Stimulated activated CD4-positive, alpha-beta T cell treated with anti-CD3 and anti-CD28 coated beads, Interleukin-1b, Interleukin-23, amount 100 ng/mL, for 24 hours (primary cell): ENCODE data around the gene NUP188.

Experiments
- DNase-seq, 4 experiments: peaks; one replicate each; pipeline ENCODE4 v3.0.0-alpha.2; 2020; ENCODE audit warnings: low read depth in 4 of 4, low spot score in 1 of 4

The NUP188 gene

DNA sequence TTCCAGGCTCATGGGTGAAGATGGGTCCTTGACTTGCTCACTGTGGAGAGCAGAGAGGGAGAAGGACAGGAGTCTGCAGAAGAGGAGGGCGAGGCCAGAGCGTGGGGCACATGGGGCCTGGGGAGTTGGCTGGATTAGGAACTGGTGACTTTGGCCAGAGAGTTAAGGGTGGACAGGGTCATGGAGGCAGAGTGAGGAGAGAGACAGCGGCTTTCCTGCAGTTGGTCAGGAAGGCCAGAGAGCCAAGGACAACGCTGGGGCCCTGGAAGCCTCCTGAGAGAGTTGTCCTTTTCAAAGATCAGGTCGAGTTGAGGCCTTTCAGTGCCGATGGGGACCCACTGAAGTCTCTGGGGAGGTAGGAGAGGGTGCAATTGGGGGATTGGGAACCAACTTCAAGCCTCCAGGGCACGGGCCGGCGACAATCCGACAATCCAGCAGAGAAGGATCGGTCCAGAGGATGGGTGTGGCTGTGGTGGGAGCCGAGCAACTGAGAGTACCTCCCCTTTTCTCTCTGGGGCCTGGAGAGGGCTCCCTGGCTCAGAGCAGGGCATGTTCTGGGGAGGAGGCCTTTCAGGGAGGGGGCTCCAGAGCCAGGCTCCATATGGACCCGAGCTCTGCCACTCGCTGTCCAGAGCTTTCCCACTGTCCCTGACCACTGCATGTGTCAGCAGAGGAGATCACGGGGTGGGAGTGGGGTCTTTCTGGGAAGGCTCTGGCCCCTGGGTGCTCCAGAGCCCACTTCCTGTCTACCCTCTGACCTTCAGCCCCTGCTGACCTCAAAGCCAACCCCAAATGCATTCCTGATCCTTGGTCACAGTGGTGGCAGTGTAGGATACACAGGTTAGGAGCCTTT lies 34.2 kb upstream of the NUP188 start:
- DNase-seq = no peak

DNA sequence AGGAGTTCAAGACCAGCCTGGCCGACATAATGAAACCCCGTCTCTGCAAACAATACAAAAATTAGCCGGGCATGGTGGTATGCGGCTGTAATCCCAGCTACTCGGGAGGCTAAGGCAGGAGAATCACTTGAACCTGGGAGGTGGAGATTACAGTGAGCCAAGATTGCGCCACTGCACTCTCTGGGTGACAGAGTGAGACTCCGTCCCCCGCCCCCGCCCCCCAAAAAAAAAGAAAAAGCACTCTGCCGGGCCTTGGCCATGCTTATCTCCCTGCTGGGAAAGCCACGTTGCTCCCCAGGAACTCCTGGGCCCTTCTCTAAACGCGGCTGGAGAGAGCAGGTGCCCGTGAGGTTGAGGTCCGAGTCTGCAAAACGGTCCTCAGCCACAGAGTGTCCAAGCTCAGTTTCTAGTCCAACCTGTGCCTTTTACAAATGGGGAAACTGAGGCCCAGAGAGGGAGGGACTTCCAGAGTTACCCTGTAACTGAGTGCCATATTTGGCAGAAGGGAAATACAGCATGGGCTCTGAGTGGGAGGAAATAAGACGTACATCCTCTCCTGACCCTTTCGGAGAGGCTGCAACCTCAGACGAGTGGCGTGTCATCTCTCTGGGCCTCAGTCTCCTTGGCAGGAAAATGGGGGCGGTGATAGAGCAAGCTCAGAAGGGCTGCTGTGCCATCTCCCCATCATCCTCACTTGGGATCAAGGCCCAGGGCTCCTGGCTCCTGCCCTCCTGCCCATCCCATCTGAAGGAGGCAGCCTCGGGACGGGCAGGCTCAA lies 33.3 kb upstream of the NUP188 start:
- no peak for DNase-seq

DNA sequence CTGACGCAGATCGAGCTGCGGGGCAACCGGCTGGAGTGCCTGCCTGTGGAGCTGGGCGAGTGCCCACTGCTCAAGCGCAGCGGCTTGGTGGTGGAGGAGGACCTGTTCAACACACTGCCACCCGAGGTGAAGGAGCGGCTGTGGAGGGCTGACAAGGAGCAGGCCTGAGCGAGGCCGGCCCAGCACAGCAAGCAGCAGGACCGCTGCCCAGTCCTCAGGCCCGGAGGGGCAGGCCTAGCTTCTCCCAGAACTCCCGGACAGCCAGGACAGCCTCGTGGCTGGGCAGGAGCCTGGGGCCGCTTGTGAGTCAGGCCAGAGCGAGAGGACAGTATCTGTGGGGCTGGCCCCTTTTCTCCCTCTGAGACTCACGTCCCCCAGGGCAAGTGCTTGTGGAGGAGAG lies 31.3 kb upstream of the NUP188 start:
- no peak for DNase-seq

DNA sequence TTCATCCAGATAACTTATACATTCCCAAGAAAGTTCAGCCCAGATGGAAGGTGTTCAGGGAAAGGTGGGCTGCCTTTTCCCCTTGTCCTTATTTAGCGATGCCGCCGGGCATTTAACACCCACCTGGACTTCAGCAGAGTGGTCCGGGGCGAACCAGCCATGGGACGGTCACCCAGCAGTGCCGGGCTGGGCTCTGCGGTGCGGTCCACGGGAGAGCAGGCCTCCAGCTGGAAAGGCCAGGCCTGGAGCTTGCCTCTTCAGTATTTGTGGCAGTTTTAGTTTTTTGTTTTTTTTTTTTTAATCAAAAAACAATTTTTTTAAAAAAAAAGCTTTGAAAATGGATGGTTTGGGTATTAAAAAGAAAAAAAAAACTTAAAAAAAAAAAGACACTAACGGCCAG lies 30.8 kb upstream of the NUP188 start:
- no peak for DNase-seq

- no peak for DNase-seq
These were observed 30.2 kb upstream of the NUP188 start for GRCh38 chr9:128917151-128917849.

- no peak for DNase-seq
These were observed 28.6 kb upstream of the NUP188 start for GRCh38 chr9:128918921-128919320.

GRCh38 chr9:128919402-128920089 lies 28.0 kb upstream of the NUP188 start:
- no peak for DNase-seq

DNA sequence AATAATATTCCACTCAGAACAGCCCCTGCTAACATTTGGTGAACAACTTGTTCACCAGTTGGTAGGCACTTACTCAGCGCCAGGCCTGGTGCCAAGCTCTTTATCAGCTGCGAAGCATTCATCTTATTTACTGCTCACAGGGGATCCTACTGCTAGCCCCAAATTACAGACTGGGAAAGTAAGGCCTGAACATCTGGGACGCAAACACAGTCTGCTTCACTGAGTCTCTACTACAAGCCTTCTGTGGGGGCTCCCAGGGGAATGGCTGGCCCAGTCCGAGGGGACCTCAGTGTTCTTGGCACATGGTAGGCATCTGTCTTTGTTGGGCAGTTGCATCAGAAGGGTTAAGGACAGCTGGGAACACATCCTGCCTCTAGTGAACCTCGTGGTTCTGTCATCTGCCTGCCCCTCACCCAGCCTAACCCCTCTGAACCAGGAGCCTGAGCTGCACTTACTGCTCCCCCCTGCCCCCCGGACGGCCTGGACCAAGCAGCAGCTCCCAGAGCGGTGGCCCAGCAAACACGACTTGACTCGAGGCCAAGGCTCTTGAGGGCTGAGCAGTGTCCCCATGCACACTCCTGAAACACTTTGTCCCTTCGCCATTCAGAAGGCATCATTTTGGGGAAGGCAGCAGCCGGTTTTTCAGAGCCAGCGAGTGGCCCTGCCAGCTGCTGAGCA lies 27.0 kb upstream of the NUP188 start, which contains the start of gene PHYHD1:
PHYHD1 (plus strand) TSS at position 602 of the 678 bp plus-strand sequence. CDS start 1,342 bp downstream, outside the sequence.
- no peak for DNase-seq

DNA sequence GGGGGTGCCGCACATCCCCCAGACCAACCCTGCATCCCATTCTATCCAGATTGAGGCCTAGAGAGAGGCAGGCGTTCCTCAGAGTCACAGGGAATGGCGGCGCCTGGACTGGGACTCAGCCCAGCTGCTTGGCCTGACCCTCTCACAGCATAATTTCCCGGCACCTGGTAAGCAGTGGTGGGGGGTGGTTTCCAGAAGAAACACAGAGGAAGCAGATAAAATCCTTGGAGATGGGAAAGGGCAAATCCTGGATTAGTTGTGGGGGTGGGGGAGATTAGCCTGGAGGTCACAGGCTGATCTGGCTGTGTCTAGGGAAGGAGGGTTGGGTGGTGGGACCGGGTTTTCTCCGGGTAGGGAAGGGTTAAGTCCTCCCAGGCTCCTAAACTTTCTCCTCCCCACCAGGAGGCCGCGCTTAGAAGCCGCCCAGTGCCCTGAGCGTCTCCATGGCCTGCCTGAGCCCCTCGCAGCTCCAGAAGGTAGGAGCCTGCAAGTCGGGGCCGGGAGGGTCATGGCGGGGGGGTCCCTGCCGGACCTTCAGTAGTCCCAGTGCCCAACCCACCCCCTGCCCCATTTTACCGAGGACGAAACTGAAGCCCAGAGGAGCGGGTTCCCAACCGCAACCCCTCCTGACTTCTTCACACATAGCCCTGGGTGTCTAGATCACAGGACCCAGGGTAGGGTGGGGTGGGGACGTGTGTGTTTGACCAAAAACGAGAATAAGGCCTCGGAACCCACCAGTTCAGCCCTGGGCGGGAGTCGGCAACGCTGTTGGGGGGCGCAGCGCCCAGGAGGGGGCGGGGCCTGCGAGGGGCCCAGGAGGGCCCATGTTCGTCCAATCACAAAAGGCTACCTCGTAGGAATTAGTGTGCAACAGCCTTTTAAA lies 25.4 kb upstream of the NUP188 start:
- DNase-seq = no peak

- no peak for DNase-seq
These were observed 24.0 kb upstream of the NUP188 start for GRCh38 chr9:128923493-128923883.

- peak in 1 of 4 experiments; percentile 20 for DNase-seq
These were observed 19.6 kb upstream of the NUP188 start for GRCh38 chr9:128927731-128928411.

GRCh38 chr9:128928624-128929023 lies 18.9 kb upstream of the NUP188 start:
- no peak for DNase-seq

DNA sequence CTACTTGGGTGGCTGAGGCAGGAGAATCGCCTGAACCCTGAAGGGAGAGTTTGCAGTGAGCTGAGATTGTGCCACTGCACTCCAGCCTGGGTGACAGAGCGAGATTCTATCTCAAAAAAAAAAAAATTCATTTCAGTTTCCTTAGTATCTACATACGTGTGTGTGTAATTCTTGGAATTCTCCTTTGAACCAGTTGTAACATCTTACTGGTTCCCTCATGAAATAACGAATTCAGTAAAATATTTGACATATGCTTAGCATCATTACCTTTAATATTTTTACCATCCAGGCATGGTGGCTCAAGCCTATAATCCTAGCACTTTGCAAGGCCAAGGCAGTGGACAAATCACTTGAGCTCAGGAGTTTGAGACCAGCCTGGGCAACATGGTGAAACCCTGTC lies 17.9 kb upstream of the NUP188 start:
- DNase-seq = no peak

DNA sequence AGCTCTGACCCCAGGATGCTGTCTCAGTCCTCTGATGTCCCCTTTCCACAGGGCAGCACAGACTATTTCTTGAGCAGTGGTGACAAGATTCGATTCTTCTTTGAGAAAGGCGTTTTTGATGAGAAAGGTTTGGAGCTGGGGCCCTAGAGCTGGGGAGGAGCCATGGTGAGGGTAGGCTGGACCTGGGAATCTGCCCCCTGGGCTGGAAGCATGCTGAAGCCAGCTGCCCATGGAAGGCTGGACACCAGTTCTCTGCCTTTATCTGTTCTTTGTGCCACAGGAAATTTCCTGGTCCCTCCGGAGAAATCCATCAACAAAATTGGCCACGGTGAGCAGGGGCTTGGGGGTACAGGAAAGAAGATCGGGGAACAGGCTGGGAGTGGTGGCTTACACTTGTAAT lies 13.8 kb upstream of the NUP188 start:
- DNase-seq = no peak

DNA sequence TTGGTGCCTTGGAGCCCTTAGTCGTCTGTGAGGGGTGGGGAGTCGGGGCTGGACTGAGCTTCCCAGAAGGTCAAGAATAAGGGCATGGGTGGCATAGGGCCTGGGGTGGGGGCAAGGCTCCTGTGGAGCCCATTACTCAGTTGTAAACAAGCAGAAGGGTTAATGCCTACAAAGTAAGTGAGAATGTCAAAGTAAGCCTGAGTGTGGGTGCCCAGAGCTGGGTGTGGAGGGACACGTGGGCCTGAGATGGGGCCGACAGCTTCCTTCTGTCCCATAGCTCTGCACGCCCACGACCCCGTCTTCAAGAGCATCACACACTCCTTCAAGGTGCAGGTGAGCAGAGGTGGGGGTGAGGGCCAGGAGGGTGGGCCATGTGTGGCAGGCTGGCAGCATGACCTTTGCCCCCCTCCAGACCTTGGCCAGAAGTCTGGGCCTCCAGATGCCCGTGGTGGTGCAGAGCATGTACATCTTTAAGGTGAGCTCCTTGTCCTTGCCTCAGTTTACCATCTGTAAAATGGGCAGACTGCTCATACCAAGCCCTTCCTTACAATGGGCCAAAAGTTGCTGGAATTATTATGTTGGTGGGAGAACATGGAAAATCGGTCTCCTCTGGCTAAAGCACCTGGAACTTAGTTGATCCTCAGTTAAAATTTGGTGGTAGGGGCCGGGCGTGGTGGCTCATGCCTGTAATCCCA lies 11.2 kb upstream of the NUP188 start:
- DNase-seq = no peak

DNA sequence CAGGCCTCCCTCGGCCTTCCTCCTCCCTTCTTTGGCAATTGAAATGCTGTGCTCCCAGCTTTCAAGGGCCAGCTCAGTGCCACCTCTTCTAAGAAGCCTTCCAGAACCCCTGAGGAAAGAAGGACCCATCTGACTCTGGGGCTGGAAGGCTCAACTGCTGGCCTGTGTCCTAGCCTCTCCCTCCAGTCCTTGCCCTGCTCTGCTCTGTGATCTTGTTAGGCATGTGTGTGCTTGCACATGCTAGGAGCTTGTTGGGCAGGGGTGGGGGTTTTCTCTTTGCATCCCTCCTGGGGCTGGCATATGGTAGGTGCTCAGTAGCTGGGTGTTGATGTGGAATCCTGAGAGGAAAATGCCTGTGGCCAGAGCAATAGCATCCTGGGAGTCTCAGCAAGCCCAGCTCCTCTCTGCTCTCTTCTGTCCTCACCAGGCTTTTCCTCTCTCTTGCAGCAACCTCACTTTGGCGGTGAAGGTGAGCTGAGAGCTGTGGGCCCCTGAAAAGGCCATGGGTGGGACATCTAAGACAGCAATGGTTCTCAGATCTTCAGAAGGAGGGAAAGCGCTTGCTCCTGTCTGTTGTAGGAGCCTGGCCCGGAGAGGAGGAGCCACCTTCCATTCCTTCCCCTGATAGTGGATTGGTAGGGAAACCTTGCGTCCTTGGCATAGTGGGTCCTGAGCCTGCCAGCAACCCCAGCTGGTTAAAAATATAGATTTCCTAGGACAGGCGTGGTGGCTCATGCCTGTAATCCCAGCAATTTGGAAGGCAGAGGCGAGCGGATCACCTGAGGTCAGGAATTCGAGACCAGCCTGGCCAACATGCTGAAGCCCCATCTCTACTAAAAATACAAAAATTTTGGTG lies 10.0 kb upstream of the NUP188 start:
- no peak for DNase-seq

DNA sequence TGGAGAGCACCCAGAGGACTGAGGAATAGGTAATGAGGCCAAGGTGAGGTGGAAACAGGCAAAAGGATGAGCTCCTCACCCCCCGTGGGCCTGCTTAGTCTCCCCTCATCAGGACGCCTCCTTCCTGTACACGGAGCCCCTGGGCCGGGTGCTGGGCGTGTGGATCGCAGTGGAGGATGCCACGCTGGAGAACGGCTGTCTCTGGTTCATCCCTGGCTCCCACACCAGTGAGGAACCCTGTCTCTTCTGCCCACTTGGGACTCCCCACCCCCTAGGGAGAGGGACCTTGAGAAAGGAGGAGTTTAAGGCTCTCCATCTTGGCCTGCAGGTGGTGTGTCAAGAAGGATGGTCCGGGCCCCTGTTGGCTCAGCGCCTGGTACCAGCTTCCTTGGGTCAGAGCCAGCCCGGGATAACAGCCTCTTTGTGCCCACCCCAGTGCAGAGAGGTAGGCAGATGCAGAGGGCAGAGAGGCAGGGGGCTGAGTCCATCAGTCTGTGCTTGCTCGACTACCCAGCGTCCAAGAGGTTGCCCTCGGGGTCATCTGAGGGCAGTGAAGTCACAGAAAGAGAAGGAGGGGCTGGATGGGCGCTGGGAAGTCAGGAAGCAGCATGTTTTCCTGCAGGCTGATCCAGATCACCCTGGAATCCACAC lies 7.1 kb upstream of the NUP188 start:
- no peak for DNase-seq
